Right lobe of liver (tissue), 6 donors: Measurements from ENCODE around the gene MYH13. TPM values are rescaled to one million over a fixed set of nuclear protein-coding genes. Genes with fewer than 3 reads are reported as not detected.

Experiments used
- ATAC-seq, 4 donors: fragments of 200-7000 bp; cut with Tn5 transposase; one replicate each; pipeline ENCODE4 v1.9.1; 2020; ENCODE audit warnings: mild to moderate bottlenecking in 4 of 4, moderate library complexity in 4 of 4
- DNase-seq, 3 donors: peaks; one replicate each; pipeline ENCODE4 v3.0.0-alpha.2; 2020
- H3K27ac ChIP-seq, 3 donors: fragments of 200-600 bp; one replicate each; pipeline ENCODE4 v1.8.0; 2022
- H3K27me3 ChIP-seq, 2 donors: fragments of 200-600 bp; one replicate each; pipeline ENCODE4 v1.8.0; 2022
- H3K36me3 ChIP-seq, 4 donors: fragments of 200-600 bp; sonication (generic) in 1 of 4; one replicate each; pipeline versions ENCODE4 v1.5.1 to v1.8.0; 2017 to 2022; ENCODE audit warnings: control low read depth in 1 of 4
- H3K4me1 ChIP-seq, 4 donors: fragments of 200-600 bp; sonication (generic) in 1 of 4; one replicate each; pipeline versions ENCODE4 v1.5.1 to v1.8.0; 2017 to 2022; ENCODE audit warnings: control low read depth in 1 of 4
- H3K4me3 ChIP-seq, 3 donors: fragments of 200-600 bp; one replicate each; pipeline ENCODE4 v1.8.0; 2022
- H3K9me3 ChIP-seq, 4 donors: fragments of 200-600 bp; sonication (generic) in 1 of 4; one replicate each; pipeline versions ENCODE4 v1.5.1 to v1.8.0; 2017 to 2022; ENCODE audit warnings: control low read depth in 1 of 4
- POLR2A ChIP-seq: fragments of 450-650 bp; IDR thresholded peaks from one replicate; pipeline ENCODE4 v1.6.1; 2017; ENCODE audit warnings: antibody characterized with exemption, mild to moderate bottlenecking
- WGBS: methylation state at CpG from one replicate; pipeline ENCODE4 v1.1.6; 2018; ENCODE audit warnings: low coverage, low lambda C conversion rate; ENCODE audit not compliant: insufficient coverage; ENCODE audit errors: missing lambda C conversion rate; 5-methylcytosine and 5-hydroxymethylcytosine counted together
- intact Hi-C, 2 donors: fragments of 100-400 bp; cut with DNase I; formaldehyde crosslinking; loops; one replicate each; pipeline versions ENCODE4 v1.11.2 to v1.14.1; 2022
- total RNA-seq, 6 experiments: library from RNA; depleted of rRNA in 2 of 6; stranded (reverse); fragments of >200 nt in 2 of 6; fragmentation: NEBNext Ultra II Directional in 3 of 6; extraction: Animal tissue kit (Norgen Biotek cat#: 25700) in 3 of 6; gene quantifications; one replicate each; pipeline versions ENCODE4 v1.1.0 to v1.2.4, GENCODE V29; 2016 to 2023
- TF ChIP-seq, protein P1 (sequence below), 4 donors: fragments of 200-600 bp in 3 of 4; fragments of 450-650 bp in 1 of 4; IDR thresholded peaks; one replicate each; pipeline versions ENCODE4 v1.5.1 to v1.8.0; 2016 to 2022; ENCODE audit warnings: antibody characterized with exemption in 4 of 4, mild to moderate bottlenecking in 2 of 4
- donor health status: DM: no; HTN: yes; CAD: no.
- donor health status: DM: no; HTN: no; CAD: no.
- donor health status: DM: no; HTN: no; CAD: no.
- donor health status: DM: no; HTN: yes; CAD: no.
- donor health status: DM: no; HTN: yes; CAD: no.

The MYH13 gene
- total RNA-seq, 6 experiments from 2014 or later: not detected

DNA sequence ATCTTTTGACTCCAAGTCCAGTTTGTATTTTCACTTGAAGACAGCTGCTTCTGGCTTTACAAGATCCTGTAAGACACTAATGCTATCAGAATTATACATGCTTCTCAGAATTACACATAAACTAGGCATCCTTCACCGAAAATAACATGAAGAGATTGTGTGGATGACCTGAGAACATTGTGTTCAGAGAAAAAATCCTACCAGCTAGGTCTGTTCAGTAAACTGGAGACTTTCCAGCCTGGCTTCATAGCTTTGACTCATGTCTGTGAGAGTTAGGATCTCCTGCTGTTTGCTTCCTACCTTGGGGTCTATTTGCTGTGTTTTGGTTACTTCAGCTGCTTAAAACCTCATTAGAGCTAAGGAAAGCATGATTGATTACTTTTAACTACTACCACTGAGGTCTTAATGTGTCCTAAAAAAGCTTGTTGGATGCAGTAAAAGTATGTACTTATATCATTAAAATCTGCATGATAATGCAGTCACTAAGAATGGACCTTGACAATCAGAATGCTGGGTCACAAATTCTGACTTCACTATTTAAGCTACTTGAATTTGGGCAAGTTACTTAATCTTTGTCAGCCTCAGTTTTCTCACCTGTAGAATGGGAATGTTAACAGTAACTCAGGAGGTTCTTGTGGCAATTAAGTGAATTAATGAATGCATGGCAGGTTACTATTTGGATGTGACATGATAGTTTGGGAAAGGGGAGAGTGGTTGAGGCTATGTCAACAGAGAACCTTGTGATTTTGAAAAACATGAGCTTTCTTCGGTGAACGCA is 8.0 kb upstream of the MYH13 start:
- H3K27ac ChIP-seq: no peak overlapping the region
- H3K27me3 ChIP-seq: no peaks in the 10 kb centered on the region
- no peaks in the 10 kb centered on the region for H3K36me3 ChIP-seq
- ATAC-seq: no peak
- H3K4me1 ChIP-seq: no peaks in the 10 kb centered on the region
- TF ChIP-seq, protein P1, sequence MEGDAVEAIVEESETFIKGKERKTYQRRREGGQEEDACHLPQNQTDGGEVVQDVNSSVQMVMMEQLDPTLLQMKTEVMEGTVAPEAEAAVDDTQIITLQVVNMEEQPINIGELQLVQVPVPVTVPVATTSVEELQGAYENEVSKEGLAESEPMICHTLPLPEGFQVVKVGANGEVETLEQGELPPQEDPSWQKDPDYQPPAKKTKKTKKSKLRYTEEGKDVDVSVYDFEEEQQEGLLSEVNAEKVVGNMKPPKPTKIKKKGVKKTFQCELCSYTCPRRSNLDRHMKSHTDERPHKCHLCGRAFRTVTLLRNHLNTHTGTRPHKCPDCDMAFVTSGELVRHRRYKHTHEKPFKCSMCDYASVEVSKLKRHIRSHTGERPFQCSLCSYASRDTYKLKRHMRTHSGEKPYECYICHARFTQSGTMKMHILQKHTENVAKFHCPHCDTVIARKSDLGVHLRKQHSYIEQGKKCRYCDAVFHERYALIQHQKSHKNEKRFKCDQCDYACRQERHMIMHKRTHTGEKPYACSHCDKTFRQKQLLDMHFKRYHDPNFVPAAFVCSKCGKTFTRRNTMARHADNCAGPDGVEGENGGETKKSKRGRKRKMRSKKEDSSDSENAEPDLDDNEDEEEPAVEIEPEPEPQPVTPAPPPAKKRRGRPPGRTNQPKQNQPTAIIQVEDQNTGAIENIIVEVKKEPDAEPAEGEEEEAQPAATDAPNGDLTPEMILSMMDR (IDR thresholded peaks at IDR 0.05): no peak
- TF ChIP-seq POLR2A: no peak
- no peak for DNase-seq
- H3K9me3 ChIP-seq: no peaks in the 10 kb centered on the region
- WGBS: 65% methylated on average over 3 of the region's 3 CpGs
- intact Hi-C loops: no loop called here
- H3K4me3 ChIP-seq: no peak overlapping the region

- Histone ChIP-seq H3K27me3 (no peaks in the 10 kb centered on the region), H3K9me3 (no peaks in the 10 kb centered on the region), H3K4me1 (no peaks in the 10 kb centered on the region), H3K4me3 (no peak overlapping the region), H3K27ac (no peak overlapping the region), H3K36me3 (no peaks in the 10 kb centered on the region)
- 24% methylated on average over 6 of the region's 7 CpGs for WGBS
- no peak for ATAC-seq
- DNase-seq: no peak
- TF ChIP-seq POLR2A: no peak
- TF ChIP-seq, protein P1 (IDR thresholded peaks at IDR 0.05): no peak
- intact Hi-C loops: no loop called here
Measured at GRCh38 chr17:10370016-10370608, 2.7 kb downstream of the MYH13 start.

DNA sequence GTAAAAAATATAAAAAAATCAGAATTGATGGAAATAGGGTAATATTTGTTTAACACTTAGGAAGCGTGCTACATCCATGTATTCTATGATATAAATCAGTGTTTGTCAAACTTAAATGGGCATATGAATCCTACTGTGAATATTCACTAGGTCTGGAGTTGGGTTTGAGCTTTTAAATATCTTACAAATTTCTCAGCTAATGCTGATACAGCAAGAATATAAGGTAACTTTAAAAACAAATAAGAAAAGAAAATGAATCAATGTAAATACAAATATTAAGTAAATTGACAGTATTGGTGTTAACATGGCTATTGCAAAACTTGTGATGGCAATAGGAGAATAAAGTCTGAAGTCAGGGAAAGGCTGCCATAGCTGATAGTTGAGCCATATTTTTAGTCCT is 3.6 kb downstream of the MYH13 start:
- 38% methylated on average over 1 of the region's 1 CpG for WGBS
- H3K36me3 ChIP-seq: no peaks in the 10 kb centered on the region
- H3K4me3 ChIP-seq: no peak overlapping the region
- intact Hi-C loops: no loop called here
- H3K27ac ChIP-seq: no peak overlapping the region
- no peaks in the 10 kb centered on the region for H3K4me1 ChIP-seq
- DNase-seq (no peak), ATAC-seq (no peak)
- H3K27me3 ChIP-seq: no peaks in the 10 kb centered on the region
- TF ChIP-seq, protein P1 (IDR thresholded peaks at IDR 0.05): no peak
- no peak for TF ChIP-seq POLR2A
- H3K9me3 ChIP-seq: no peaks in the 10 kb centered on the region

DNA sequence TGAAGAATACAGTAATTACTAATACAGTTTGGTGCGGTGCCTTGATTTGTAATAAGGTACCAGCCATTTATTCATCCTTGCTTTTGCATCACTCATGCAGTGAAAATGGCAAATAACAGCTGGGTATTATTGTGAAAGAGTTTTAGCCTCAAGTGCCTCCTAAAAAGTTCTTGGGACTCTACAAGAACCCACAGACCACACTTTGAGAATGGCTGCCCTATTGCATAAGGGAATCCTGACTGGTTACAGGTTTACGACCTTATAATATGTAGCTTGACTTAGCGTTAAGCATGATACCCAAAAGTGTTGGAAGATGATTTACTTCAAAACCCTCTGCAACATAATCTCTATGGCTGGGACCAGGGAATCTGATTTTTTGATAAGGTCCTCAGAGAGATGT is 4.2 kb downstream of the MYH13 start:
- no peak overlapping the region for H3K4me3 ChIP-seq
- intact Hi-C loops: no loop called here
- 69% methylated on average over 3 of the region's 3 CpGs for WGBS

More for the DNA sequence above, 4.2 kb downstream of the MYH13 start:
- DNase-seq (no peak), ATAC-seq (no peak)
- TF ChIP-seq, protein P1 (IDR thresholded peaks at IDR 0.05): no peak
- no peak for TF ChIP-seq POLR2A
- no peaks in the 10 kb centered on the region for H3K4me1 ChIP-seq
- H3K27ac ChIP-seq: no peak overlapping the region
- no peaks in the 10 kb centered on the region for H3K27me3 ChIP-seq
- H3K9me3 ChIP-seq: no peaks in the 10 kb centered on the region
- H3K36me3 ChIP-seq: no peaks in the 10 kb centered on the region
